Measurements from ENCODE around the gene EPHB1. TPM values are rescaled to one million over a fixed set of nuclear protein-coding genes. Genes with fewer than 3 reads are reported as not detected.
"Not testable (repeated sequence)": the region's sequence is repeated elsewhere in the genome, so short reads cannot be mapped to it uniquely, and the experiment has no call there.

The EPHB1 gene
- total RNA-seq, 2 donors from 2014 or later = 1.9 to 3.2 TPM

- H3K4me1 ChIP-seq = no peaks in the 10 kb centered on the region
- H3K9me3 ChIP-seq = no peaks in the 10 kb centered on the region
- H3K27ac ChIP-seq = no peak overlapping the region
- H3K4me3 ChIP-seq = no peak overlapping the region
- DNase-seq (ENCODE audit: low spot score) = no peak
- H3K36me3 ChIP-seq = no peaks in the 10 kb centered on the region
- TF ChIP-seq CTCF (IDR thresholded peaks at IDR 0.05) = no peak
- no peaks in the 10 kb centered on the region for H3K27me3 ChIP-seq
These were observed 169.2 kb downstream of the EPHB1 start for GRCh38 chr3:134964226-134964625.

- Histone ChIP-seq H3K27ac (no peak overlapping the region), H3K9me3 (no peaks in the 10 kb centered on the region), H3K4me1 (no peaks in the 10 kb centered on the region), H3K27me3 (no peaks in the 10 kb centered on the region), H3K4me3 (no peak overlapping the region), H3K36me3 (no peaks in the 10 kb centered on the region)
- no peak for DNase-seq (ENCODE audit: low spot score)
- no peak for TF ChIP-seq CTCF (IDR thresholded peaks at IDR 0.05)
These were observed 170.9 kb downstream of the EPHB1 start for GRCh38 chr3:134965865-134966481.

GRCh38 chr3:134970895-134971294 is 175.8 kb downstream of the EPHB1 start:
- no peak overlapping the region for H3K27ac ChIP-seq
- no peaks in the 10 kb centered on the region for H3K36me3 ChIP-seq
- no peaks in the 10 kb centered on the region for H3K27me3 ChIP-seq
- no peak for TF ChIP-seq CTCF (IDR thresholded peaks at IDR 0.05)
- no peaks in the 10 kb centered on the region for H3K9me3 ChIP-seq
- no peak overlapping the region for H3K4me3 ChIP-seq
- DNase-seq (ENCODE audit: low spot score) = no peak
- no peaks in the 10 kb centered on the region for H3K4me1 ChIP-seq

GRCh38 chr3:134971306-134971705 is 176.2 kb downstream of the EPHB1 start:
- H3K27ac ChIP-seq = no peak overlapping the region
- no peak overlapping the region for H3K4me3 ChIP-seq
- no peak for DNase-seq (ENCODE audit: low spot score)
- H3K27me3 ChIP-seq = no peaks in the 10 kb centered on the region
- H3K36me3 ChIP-seq = no peaks in the 10 kb centered on the region
- H3K9me3 ChIP-seq = no peaks in the 10 kb centered on the region
- H3K4me1 ChIP-seq = no peaks in the 10 kb centered on the region
- no peak for TF ChIP-seq CTCF (IDR thresholded peaks at IDR 0.05)

- H3K27me3 ChIP-seq; H3K36me3 ChIP-seq; H3K27ac ChIP-seq; H3K4me3 ChIP-seq; H3K9me3 ChIP-seq; H3K4me1 ChIP-seq; DNase-seq (ENCODE audit: low spot score): not testable (repeated sequence)
These were observed 176.8 kb downstream of the EPHB1 start for GRCh38 chr3:134971907-134972306.

GRCh38 chr3:134972836-134973455 is 177.9 kb downstream of the EPHB1 start:
- Histone ChIP-seq H3K9me3 (no peaks in the 10 kb centered on the region), H3K27me3 (no peaks in the 10 kb centered on the region), H3K4me1 (no peaks in the 10 kb centered on the region), H3K27ac (no peak overlapping the region), H3K36me3 (no peaks in the 10 kb centered on the region), H3K4me3 (no peak overlapping the region)
- TF ChIP-seq CTCF (IDR thresholded peaks at IDR 0.05) = no peak
- no peak for DNase-seq (ENCODE audit: low spot score)

All from right atrium auricular region (tissue), 2 donors.